Measurements from ENCODE around the gene VAV2. TPM values are rescaled to one million over a fixed set of nuclear protein-coding genes. Genes with fewer than 3 reads are reported as not detected.

VAV2 gene
- total RNA-seq, 1 donor from 2014 or later: 7.6 TPM

- DNase-seq (ENCODE audit: missing footprints) (peak; percentile 53), ATAC-seq (no peak)
- intact Hi-C loops (cut with DNase I): loop anchor here (5.0 kb wide), 1 partner anchor 43 kb away; the partner anchor contains the start of gene VAV2
Observed at GRCh38 chr9:133948561-133949485, 43.3 kb downstream of the VAV2 start.

GRCh38 chr9:133948131-133948530, 44.0 kb downstream of the VAV2 start:
- DNase-seq (ENCODE audit: missing footprints) (peak; percentile 47), ATAC-seq (no peak)
- intact Hi-C loops (cut with DNase I): loop anchor here (5.0 kb wide), 1 partner anchor 44 kb away; the partner anchor contains the start of gene VAV2

GRCh38 chr9:133946840-133947486, 45.2 kb downstream of the VAV2 start:
- ATAC-seq (no peak), DNase-seq (ENCODE audit: missing footprints) (peak; percentile 25)
- intact Hi-C loops (cut with DNase I): loop anchor here (5.0 kb wide), 1 partner anchor 45 kb away; the partner anchor contains the start of gene VAV2

GRCh38 chr9:133945977-133946753, 46.0 kb downstream of the VAV2 start:
- DNase-seq (ENCODE audit: missing footprints): peak; percentile 57
- no peak for ATAC-seq
- intact Hi-C loops (cut with DNase I): loop anchor here (5.0 kb wide), 1 partner anchor 46 kb away; the partner anchor contains the start of gene VAV2

GRCh38 chr9:133945314-133945975, 46.7 kb downstream of the VAV2 start:
- DNase-seq (ENCODE audit: missing footprints) (peak; percentile 21), ATAC-seq (no peak)
- intact Hi-C loops (cut with DNase I): loop anchor here (5.0 kb wide), 1 partner anchor 47 kb away; the partner anchor contains the start of gene VAV2

GRCh38 chr9:133944746-133945135, 47.4 kb downstream of the VAV2 start:
- intact Hi-C loops (cut with DNase I): loop anchor here (5.0 kb wide), 1 partner anchor 48 kb away; the partner anchor contains the start of gene VAV2
- ATAC-seq: peak; percentile 31
- peak; percentile 69 for DNase-seq (ENCODE audit: missing footprints)

GRCh38 chr9:133943781-133944745, 48.1 kb downstream of the VAV2 start:
- DNase-seq (ENCODE audit: missing footprints) (peak; percentile 63), ATAC-seq (peak; percentile 5)
- intact Hi-C loops (cut with DNase I): no loop called here

GRCh38 chr9:133943036-133943780, 48.9 kb downstream of the VAV2 start:
- peak; percentile 15 for DNase-seq (ENCODE audit: missing footprints)
- no peak for ATAC-seq
- intact Hi-C loops (cut with DNase I): no loop called here

GRCh38 chr9:133942206-133942975, 49.7 kb downstream of the VAV2 start:
- DNase-seq (ENCODE audit: missing footprints) (peak; percentile 52), ATAC-seq (no peak)
- intact Hi-C loops (cut with DNase I): no loop called here

- DNase-seq (ENCODE audit: missing footprints): peak; percentile 71
- intact Hi-C loops (cut with DNase I): no loop called here
- ATAC-seq: no peak
Observed at GRCh38 chr9:133939845-133940244, 52.3 kb downstream of the VAV2 start.

GRCh38 chr9:133939171-133939785, 52.8 kb downstream of the VAV2 start:
- DNase-seq (ENCODE audit: missing footprints): no peak
- intact Hi-C loops (cut with DNase I): no loop called here
- no peak for ATAC-seq

GRCh38 chr9:133938753-133939152, 53.4 kb downstream of the VAV2 start:
- intact Hi-C loops (cut with DNase I): no loop called here
- ATAC-seq (no peak), DNase-seq (ENCODE audit: missing footprints) (no peak)

GRCh38 chr9:133938086-133938485, 54.0 kb downstream of the VAV2 start:
- intact Hi-C loops (cut with DNase I): no loop called here
- ATAC-seq (no peak), DNase-seq (ENCODE audit: missing footprints) (no peak)

- DNase-seq (ENCODE audit: missing footprints) (no peak), ATAC-seq (no peak)
- intact Hi-C loops (cut with DNase I): no loop called here
Observed at GRCh38 chr9:133937120-133937519, 55.0 kb downstream of the VAV2 start.

GRCh38 chr9:133935328-133936005, 56.7 kb downstream of the VAV2 start:
- intact Hi-C loops (cut with DNase I): no loop called here
- peak; percentile 80 for DNase-seq (ENCODE audit: missing footprints)
- peak; percentile 66 for ATAC-seq

Data from Right ventricle myocardium inferior (tissue), 1 donor.